Measurements from ENCODE around the gene NAGLU.

NAGLU gene

DNA sequence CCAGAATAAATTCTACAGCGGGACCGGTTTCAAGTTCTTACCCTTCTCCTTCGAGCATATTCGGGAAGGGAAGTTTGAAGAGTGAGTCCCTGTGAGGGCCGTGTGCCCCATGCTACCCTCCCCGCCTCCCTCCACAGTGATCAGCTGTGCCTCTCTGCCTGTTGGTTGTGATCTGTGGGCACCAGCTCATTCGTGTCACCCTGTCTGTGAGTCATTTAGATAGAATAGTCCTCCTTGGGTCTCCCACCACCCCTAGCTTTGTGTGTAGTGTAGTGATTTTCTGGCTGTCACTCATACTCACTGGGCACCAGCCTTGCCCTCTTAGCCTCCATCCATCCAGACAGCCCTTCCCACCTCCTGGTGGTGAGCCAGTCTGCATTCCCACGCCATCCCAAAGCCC lies 15.0 kb upstream of the NAGLU start:
- DNase-seq (ENCODE audit: low read depth) = no peak
- H3K4me3 ChIP-seq (ENCODE audit: low read depth, low read length) = no peak overlapping the region
- TF ChIP-seq, protein P1, sequence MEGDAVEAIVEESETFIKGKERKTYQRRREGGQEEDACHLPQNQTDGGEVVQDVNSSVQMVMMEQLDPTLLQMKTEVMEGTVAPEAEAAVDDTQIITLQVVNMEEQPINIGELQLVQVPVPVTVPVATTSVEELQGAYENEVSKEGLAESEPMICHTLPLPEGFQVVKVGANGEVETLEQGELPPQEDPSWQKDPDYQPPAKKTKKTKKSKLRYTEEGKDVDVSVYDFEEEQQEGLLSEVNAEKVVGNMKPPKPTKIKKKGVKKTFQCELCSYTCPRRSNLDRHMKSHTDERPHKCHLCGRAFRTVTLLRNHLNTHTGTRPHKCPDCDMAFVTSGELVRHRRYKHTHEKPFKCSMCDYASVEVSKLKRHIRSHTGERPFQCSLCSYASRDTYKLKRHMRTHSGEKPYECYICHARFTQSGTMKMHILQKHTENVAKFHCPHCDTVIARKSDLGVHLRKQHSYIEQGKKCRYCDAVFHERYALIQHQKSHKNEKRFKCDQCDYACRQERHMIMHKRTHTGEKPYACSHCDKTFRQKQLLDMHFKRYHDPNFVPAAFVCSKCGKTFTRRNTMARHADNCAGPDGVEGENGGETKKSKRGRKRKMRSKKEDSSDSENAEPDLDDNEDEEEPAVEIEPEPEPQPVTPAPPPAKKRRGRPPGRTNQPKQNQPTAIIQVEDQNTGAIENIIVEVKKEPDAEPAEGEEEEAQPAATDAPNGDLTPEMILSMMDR (IDR thresholded peaks at IDR 0.05; ENCODE audit: low read depth, low read length) = no peak
- TF ChIP-seq, protein P2, sequence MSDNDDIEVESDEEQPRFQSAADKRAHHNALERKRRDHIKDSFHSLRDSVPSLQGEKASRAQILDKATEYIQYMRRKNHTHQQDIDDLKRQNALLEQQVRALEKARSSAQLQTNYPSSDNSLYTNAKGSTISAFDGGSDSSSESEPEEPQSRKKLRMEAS (IDR thresholded peaks at IDR 0.05; ENCODE audit: low read depth, low read length) = no peak
- no peak for TF ChIP-seq POLR2A (IDR thresholded peaks at IDR 0.05; ENCODE audit: extremely low read depth, insufficient read length)
- no peak for TF ChIP-seq MYC (IDR thresholded peaks at IDR 0.05; ENCODE audit: low read depth, low read length)

DNA sequence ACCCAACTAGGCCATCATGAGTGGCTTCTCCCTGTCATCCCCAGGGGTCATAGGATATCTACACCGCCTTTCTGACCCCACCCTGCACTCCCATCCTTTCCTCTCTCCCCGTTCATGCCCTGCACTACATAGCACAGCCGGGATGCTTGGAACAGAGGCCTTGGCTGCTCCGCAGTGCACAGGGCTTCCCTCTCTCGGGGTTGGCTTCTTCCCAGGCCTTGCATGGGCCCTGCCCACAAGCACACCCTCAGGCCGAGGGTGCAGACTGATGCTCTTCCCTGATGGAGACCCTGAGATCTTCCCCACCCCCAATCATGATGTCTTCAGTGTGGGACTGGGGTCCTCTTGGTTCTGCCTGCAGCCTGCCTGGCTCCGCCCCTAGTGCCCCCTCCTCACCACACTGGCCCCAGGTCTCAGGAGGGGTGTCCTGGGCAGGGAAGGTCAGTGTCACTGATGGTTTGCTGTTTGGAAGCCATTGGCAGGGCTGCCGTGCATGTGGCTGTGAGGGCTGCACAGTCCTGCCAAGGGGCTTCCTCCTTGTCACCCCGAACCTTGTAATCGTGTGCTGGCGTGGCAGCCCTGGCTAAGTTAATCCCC lies 14.3 kb upstream of the NAGLU start:
- no peak overlapping the region for H3K4me3 ChIP-seq (ENCODE audit: low read depth, low read length)
- DNase-seq (ENCODE audit: low read depth) = no peak
- TF ChIP-seq, protein P2 (IDR thresholded peaks at IDR 0.05; ENCODE audit: low read depth, low read length) = no peak
- TF ChIP-seq POLR2A (IDR thresholded peaks at IDR 0.05; ENCODE audit: extremely low read depth, insufficient read length) = no peak
- no peak for TF ChIP-seq MYC (IDR thresholded peaks at IDR 0.05; ENCODE audit: low read depth, low read length)
- TF ChIP-seq, protein P1 (IDR thresholded peaks at IDR 0.05; ENCODE audit: low read depth, low read length) = no peak

DNA sequence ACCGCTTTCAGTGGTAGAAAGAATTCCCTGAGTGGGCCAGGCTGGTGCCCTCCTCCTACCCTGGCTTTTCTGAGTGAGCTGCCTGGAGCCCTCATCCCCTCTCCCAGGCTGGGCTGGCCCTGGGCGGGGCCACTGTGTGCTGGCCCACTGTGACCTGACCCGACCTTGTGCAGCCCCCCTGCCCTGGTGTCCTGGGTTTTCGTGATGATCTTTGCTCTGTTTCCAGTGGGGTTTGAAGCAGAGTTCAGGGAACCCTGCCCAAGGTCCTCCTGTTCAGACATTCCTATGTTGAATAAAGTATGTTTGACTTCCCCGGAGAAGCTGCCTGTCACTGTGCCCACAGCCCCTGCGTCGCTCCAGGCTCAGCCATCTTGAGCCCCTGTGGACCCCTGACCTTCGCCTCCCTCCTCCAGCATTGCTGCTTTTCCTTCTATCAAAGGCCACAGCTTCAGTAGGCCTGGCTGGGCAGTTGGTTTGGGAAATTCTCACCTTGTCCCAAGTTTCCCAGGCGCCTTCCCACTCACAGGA lies 13.7 kb upstream of the NAGLU start:
- DNase-seq (ENCODE audit: low read depth) = no peak
- no peak overlapping the region for H3K4me3 ChIP-seq (ENCODE audit: low read depth, low read length)
- TF ChIP-seq POLR2A (IDR thresholded peaks at IDR 0.05; ENCODE audit: extremely low read depth, insufficient read length) (no peak), MYC (IDR thresholded peaks at IDR 0.05; ENCODE audit: low read depth, low read length) (no peak)
- TF ChIP-seq, protein P1 (IDR thresholded peaks at IDR 0.05; ENCODE audit: low read depth, low read length) = no peak
- TF ChIP-seq, protein P2 (IDR thresholded peaks at IDR 0.05; ENCODE audit: low read depth, low read length) = no peak

DNA sequence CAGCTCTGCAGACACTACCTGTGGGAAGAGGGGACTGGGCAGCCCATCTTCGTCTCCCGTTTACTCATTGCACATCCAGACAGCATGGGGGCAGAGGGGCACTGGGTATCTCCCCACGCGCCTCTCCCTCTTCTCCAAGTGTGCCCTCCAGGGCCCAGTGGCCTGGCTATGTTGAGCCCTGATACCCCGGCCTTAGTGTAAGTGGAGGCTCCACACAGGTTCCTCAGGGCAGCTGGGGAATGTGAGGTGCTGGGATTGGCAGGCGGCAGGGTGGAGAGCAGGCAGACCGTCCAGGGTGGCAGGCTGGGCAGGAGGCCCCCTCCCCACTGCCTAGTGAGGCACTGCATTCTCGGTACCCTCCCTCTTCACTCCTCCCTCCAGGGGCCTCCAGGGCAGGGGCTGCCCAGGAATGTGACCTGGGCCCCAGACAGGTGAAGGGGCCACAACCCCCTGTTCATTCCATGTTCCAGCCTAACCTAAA lies 13.2 kb upstream of the NAGLU start:
- no peak overlapping the region for H3K4me3 ChIP-seq (ENCODE audit: low read depth, low read length)
- TF ChIP-seq, protein P2 (IDR thresholded peaks at IDR 0.05; ENCODE audit: low read depth, low read length) = no peak
- TF ChIP-seq POLR2A (IDR thresholded peaks at IDR 0.05; ENCODE audit: extremely low read depth, insufficient read length) (no peak), MYC (IDR thresholded peaks at IDR 0.05; ENCODE audit: low read depth, low read length) (no peak)
- TF ChIP-seq, protein P1 (IDR thresholded peaks at IDR 0.05; ENCODE audit: low read depth, low read length) = no peak
- DNase-seq (ENCODE audit: low read depth) = no peak

DNA sequence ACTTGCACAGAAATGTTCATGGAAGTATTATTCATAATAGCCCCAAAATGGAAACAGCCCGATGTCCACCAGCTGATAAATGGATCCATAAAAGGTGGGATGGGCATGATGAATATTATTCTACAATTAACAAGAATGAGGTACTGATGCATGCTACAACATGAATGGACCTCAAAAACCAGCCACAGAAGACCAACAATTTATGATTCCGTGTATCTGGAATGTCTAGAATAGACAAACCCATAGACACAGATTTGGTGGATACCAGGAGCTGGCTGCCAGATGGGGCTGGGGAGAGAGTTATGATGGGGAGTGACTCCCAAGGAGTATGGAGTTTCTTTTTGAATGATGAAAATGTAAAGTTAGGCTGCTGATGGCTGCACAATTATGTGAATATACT lies 10.8 kb upstream of the NAGLU start:
- TF ChIP-seq, protein P2 (IDR thresholded peaks at IDR 0.05; ENCODE audit: low read depth, low read length) = no peak
- no peak for TF ChIP-seq POLR2A (IDR thresholded peaks at IDR 0.05; ENCODE audit: extremely low read depth, insufficient read length)
- TF ChIP-seq, protein P1 (IDR thresholded peaks at IDR 0.05; ENCODE audit: low read depth, low read length) = no peak
- TF ChIP-seq MYC (IDR thresholded peaks at IDR 0.05; ENCODE audit: low read depth, low read length) = no peak
- no peak for DNase-seq (ENCODE audit: low read depth)
- H3K4me3 ChIP-seq (ENCODE audit: low read depth, low read length) = no peak overlapping the region
